GM19463 (cell line): Measurements from ENCODE around the gene LARP6.
A peak's percentile ranks its signal among the peaks of the same experiment; 100 is the strongest.
"Not testable (repeated sequence)": the region's sequence is repeated elsewhere in the genome, so short reads cannot be mapped to it uniquely, and the experiment has no call there.

Experiments
- ATAC-seq: cut with Tn5 transposase; IDR thresholded peaks from one replicate; pipeline ENCODE4 v1.9.1; 2021; ENCODE audit warnings: mild to moderate bottlenecking, moderate library complexity; ENCODE audit not compliant: unreplicated experiment

LARP6 gene

DNA sequence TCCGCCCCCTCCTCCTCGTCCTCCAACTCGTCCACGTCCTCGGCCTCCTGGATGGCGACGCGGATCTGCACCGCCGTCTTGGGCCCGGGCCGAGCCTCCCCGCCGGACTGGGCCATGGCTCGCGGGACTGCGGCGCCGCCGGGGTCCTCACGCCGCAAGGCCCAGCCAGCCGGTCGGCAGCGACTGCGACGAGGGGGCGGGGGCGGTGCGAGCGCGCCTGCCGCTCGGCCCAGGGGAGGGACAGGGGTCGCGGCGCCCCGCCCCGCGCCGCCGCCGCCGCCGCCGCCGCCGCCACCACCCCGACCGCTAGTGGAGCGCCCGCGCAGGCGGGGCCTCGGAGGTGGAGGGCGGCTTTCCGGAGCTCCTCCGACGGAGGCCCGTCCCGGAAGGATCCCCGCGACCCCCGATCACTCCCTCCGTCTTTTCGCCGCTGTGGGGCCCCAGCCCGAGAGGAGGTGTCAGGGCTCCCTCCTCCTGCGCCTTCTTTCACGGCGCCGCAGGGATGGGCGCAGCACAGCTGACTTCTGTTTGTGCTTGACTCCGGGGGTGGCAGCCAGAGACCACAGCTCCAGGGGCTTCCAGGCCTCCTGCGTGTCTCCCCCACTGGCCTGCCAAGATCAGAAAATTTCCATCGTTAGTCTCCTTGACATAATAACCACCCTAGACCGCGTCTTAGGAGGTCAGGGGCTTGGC is at the start of gene LARP6:
LARP6 (minus strand) TSS at position 185 of the 693 bp plus-strand sequence; CDS start at position 116, 69 bp downstream.
- ATAC-seq = no peak

DNA sequence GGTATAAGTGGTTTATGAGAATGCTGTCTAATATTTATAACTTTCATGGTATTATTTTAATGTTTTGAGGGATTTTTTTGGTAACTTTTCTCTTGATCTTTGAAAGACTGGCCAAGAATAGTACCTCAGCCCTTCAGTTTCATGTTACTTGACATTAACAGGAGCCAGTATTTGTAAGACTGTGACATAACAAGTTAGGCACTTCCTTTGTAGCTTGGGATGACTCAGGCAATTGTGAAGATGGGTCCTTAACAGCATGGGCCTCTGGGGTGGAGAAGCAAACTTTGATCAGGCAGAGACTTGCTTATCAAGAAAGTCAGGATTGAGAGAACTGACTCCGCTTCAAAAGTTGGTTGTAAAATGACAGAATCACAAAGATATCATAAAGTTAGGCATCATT is 48.1 kb upstream of the LARP6 start:
- ATAC-seq = no peak

DNA sequence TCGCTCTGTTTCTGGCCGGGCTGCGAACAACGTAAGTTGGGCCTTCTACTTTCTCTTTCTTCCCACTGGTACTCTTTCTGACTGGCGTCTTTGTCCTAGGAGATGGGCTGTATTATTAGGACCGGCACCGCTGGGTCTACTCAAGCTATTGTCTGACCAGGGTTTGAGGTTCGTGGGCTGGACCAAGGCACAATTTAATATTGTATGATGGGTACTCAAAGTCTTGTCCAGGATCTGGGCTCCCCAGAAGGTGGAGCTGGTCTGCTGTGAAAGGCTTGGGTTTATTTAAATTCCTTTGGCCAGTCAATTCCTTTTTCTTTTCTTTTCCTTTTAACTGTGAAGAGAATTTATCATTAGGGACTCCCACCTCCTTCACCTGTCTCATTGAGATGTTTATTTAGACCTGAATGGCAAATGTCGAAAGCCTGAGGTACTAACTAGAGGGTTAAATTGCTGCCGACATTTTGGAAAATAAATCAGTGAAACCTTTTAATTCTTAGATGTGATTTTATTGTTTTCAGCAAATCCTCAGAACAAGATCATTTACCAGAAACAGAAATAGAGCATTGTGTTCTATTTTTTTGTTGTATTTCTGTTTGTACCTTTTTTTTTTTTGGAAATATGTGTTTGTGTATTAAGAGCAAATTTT is 39.1 kb upstream of the LARP6 start:
- ATAC-seq = no peak

GRCh38 chr15:70892002-70892911 is 38.3 kb upstream of the LARP6 start, which contains the start of the genes LRRC49 and THAP10:
Gene LRRC49 (plus strand): TSS chr15:70892826. CDS start chr15:70892895, 69 bp downstream.
Gene THAP10 (minus strand): TSS chr15:70892433. CDS start chr15:70892272, 161 bp downstream.
- peak; percentile 89 for ATAC-seq

DNA sequence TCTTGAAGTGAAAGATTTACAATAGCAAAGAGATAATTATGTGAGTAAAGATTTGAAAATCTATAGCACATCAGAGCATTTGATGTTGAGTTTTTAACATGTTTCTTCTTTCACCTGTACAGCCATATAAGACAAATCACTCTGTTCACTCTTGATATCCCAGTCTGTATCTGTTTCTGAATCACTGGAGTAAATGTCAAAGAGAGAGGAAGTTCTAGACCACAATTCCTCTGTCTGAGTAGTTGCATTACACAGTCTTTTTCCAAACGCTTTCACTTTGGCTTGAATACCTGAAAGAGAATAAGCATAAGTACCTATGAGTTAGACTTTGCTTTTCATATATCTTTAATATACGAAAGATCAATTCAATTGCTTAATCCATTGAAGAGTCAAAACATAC is 28.4 kb upstream of the LARP6 start:
- ATAC-seq = no peak

DNA sequence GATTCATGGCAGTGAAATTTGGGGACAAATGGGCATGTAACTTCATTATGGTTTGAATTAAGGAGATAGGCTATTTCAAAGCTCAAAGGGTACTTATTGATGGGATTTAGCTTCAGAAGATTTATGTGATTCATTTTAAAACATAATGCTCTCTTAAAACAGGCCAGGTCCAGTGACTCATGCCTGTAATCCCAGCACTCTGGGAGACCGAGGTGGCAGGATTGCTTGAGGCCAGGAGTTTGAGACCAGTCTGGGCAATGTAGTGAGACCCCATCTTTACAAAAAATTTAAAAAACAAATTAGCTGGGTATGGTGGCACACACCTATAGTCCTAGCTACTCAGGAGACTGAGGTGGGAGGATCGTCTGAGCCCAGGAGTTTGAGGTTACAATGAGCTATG is 26.8 kb upstream of the LARP6 start:
- no peak for ATAC-seq

GRCh38 chr15:70879401-70879800 is 25.4 kb upstream of the LARP6 start:
- ATAC-seq = no peak

GRCh38 chr15:70876683-70877082 is 22.7 kb upstream of the LARP6 start:
- no peak for ATAC-seq

GRCh38 chr15:70876011-70876410 is 22.1 kb upstream of the LARP6 start:
- ATAC-seq = no peak

- no peak for ATAC-seq
Measured at GRCh38 chr15:70875001-70875782, 21.2 kb upstream of the LARP6 start.

GRCh38 chr15:70873232-70874054 is 19.5 kb upstream of the LARP6 start:
- ATAC-seq = no peak

- ATAC-seq = not testable (repeated sequence)
Measured at GRCh38 chr15:70871490-70871889, 17.5 kb upstream of the LARP6 start.

- no peak for ATAC-seq
Measured at GRCh38 chr15:70870051-70870450, 16.1 kb upstream of the LARP6 start.

DNA sequence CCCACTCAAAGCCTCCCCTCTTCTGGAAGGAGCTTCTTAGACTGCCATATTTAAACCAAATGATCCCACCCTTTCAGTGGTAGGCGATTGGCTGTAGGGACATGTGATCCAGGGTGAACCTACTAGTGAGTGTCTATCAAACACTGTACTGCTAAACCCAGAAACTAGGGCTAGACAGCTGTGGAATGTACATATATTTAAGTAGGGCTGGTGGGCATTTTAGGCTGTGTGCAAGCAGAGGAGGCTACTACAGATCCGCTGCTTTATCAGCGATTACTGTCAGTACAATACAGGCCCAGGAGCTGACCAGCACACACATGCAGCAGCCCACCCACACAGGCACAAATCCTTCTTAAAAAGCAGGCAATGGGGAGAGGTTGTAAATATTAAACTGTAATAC is 15.4 kb upstream of the LARP6 start:
- ATAC-seq = no peak

DNA sequence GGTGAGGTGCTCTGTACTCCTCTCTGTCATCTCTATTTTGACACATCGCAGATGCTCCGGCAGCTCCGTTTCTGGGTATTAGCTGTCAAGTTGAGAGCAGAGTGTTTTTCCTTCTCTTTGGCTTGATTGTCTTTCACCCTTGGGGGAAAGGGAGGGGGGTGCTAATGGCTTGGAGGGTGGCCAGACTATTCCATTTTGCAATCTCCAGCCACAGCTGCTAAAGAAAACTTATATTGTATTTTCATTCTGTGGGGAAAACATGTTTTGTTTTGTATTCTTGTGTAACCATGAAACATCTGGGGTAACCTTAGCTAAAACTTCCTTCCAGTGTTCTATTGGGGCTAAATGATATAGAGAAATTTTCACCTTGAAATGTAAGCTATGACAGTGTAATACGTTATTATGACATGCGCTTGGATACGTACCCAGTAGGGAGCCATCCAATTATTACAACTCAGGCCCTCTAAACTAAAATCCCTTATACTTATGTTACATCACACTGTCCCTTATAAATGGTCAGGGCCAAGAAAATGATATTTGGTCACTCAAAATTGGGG is 14.0 kb upstream of the LARP6 start:
- ATAC-seq = no peak

DNA sequence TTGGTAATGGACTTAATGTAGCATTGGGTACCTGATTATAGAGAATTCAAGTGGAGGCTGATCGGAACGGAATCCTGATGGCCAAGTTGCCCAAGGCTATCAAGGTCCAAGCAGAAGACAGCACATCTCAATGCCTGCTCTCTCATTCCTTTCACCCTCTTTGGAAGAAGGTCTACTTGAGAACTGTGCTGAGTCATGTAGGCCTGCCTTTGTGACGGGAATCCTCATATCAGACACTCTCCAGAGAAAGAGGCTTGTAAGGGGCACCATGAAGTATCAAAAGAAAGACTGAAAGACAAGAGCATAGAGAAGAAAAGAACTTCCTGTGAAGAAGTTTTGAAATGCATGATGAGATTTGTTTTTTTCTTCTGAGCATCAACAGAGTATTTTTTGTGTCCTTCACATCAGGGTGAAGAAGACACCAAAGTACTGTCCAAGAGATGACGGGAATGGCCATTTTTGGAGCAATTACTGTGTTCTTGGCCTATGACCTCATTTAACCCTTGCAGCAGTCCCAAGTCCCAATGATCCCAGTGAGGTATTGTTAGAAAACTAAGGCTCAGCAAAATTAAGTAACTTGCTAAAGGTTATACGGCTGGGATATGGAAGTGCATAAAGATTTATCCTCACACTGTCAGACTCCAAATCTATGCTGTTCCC is 13.2 kb upstream of the LARP6 start:
- ATAC-seq = no peak

DNA sequence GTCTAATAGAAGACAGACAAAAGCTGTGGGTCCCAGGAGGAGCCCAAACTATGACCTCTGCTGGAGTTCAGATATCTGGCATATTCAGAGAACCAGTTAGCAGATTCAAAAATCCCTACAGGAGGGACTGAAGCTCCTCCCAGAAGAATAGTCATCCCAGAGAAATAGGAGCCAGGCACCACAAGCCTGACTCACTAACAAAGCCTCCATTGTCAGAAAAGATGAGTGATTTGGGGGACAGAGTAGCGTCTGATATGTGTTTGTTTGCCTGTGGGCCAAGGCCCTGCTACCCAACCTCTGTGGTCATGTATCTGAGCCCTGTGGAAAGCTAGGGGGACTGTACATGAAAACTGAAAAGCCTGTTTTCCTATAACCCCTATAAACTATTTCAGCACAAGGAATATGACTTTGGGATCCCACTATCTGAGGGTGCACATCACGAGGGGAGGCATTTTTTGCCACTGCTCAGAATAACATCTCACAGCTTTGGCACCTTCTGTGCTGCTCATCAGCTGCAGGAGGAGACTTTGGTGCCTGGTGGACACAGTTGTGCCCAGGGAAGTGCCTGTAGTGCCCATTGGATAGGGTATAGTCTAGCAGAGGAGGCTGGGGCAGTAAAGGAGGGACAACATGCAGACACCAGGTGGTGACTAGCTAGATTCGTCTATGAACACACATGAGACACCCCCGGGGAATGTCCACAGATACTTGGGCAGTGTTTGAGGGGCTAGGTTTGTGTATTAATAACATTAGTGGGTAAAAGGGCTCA is 9.7 kb upstream of the LARP6 start:
- ATAC-seq = no peak

DNA sequence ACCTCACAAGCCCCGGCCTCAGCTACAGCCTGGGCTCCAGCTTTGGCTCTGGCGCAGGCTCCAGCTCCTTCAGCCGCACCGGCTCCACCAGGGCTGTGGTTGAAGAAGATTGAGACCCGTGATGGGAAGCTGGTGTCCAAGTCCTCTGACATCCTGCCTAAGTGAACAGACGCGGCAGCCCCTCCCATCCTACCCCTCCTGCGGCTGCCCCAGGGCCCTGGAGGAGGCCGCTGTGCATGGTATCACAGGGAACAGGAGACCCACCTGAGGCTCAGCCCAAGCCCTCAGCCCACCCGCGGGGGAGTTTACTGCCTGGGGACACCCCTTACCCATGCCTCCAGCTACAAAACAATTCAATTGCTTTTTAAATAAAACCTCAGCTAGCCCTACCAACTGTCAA is 6.0 kb upstream of the LARP6 start:
- ATAC-seq = no peak
